ENCODE measurements around the gene RCN2. TPM values are rescaled to one million over a fixed set of nuclear protein-coding genes. Genes with fewer than 3 reads are reported as not detected.

RCN2 gene
- total RNA-seq, 1 experiment from 2014 or later = 48.1 TPM

DNA sequence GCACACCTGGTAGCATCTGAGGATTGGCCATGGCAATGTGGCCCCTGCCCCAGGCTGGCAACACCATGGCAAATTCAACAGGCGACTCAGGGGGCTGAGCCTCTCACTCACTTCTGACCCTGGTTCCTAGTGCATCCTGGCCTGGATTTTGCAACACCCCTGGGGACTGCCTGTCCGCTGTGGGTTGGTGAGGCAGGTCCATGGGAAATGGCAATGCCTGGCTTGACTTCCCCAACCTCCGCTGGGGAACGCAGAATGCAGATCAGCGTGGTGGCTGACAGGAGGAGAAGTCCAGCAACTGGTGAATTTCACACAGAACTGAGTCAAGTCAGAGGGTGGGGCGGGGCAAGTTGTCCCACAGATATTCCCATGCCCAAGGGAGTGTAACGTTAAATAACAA, 59.5 kb downstream of the RCN2 start:
- no TSS peak for BruUV-seq (replicated peaks)
- Mint-ChIP-seq H3K27me3 (ENCODE audit: insufficient read depth, unreplicated experiment) (no peaks in the 10 kb centered on the region), H3K4me3 (ENCODE audit: unreplicated experiment) (no peak overlapping the region), H3K36me3 (ENCODE audit: insufficient read depth, unreplicated experiment) (no peaks in the 10 kb centered on the region), H3K9me3 (ENCODE audit: unreplicated experiment) (no peaks in the 10 kb centered on the region), H3K4me1 (ENCODE audit: insufficient read depth, unreplicated experiment) (no peaks in the 10 kb centered on the region), H3K27ac (ENCODE audit: low read depth, unreplicated experiment) (no peak overlapping the region)
- TF ChIP-seq, protein P1, sequence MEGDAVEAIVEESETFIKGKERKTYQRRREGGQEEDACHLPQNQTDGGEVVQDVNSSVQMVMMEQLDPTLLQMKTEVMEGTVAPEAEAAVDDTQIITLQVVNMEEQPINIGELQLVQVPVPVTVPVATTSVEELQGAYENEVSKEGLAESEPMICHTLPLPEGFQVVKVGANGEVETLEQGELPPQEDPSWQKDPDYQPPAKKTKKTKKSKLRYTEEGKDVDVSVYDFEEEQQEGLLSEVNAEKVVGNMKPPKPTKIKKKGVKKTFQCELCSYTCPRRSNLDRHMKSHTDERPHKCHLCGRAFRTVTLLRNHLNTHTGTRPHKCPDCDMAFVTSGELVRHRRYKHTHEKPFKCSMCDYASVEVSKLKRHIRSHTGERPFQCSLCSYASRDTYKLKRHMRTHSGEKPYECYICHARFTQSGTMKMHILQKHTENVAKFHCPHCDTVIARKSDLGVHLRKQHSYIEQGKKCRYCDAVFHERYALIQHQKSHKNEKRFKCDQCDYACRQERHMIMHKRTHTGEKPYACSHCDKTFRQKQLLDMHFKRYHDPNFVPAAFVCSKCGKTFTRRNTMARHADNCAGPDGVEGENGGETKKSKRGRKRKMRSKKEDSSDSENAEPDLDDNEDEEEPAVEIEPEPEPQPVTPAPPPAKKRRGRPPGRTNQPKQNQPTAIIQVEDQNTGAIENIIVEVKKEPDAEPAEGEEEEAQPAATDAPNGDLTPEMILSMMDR (IDR thresholded peaks at IDR 0.05; ENCODE audit: unreplicated experiment) = no peak
- intact Hi-C loops (cut with micrococcal nuclease) = no loop called here
- DNase-seq (ENCODE audit: unreplicated experiment) = no peak
- ChIA-PET CTCF (no interaction called here), POLR2A (no interaction called here)

- H3K27ac Mint-ChIP-seq (ENCODE audit: low read depth, unreplicated experiment) = no peak overlapping the region
- no peak for DNase-seq (ENCODE audit: unreplicated experiment)
- H3K4me1 Mint-ChIP-seq (ENCODE audit: insufficient read depth, unreplicated experiment) = no peaks in the 10 kb centered on the region
- ChIA-PET POLR2A (no interaction called here), CTCF (no interaction called here)
- H3K9me3 Mint-ChIP-seq (ENCODE audit: unreplicated experiment) = no peaks in the 10 kb centered on the region
- H3K27me3 Mint-ChIP-seq (ENCODE audit: insufficient read depth, unreplicated experiment) = no peaks in the 10 kb centered on the region
- intact Hi-C loops (cut with micrococcal nuclease) = no loop called here
- H3K4me3 Mint-ChIP-seq (ENCODE audit: unreplicated experiment) = no peak overlapping the region
- no peaks in the 10 kb centered on the region for H3K36me3 Mint-ChIP-seq (ENCODE audit: insufficient read depth, unreplicated experiment)
- TF ChIP-seq, protein P1 (IDR thresholded peaks at IDR 0.05; ENCODE audit: unreplicated experiment) = no peak
- BruUV-seq (replicated peaks) = no TSS peak
Observed at GRCh38 chr15:76991741-76992645, 60.4 kb downstream of the RCN2 start.

GRCh38 chr15:76993114-76993725, 61.7 kb downstream of the RCN2 start:
- Mint-ChIP-seq H3K36me3 (ENCODE audit: insufficient read depth, unreplicated experiment) (no peaks in the 10 kb centered on the region), H3K4me3 (ENCODE audit: unreplicated experiment) (no peak overlapping the region), H3K27ac (ENCODE audit: low read depth, unreplicated experiment) (no peak overlapping the region), H3K27me3 (ENCODE audit: insufficient read depth, unreplicated experiment) (no peaks in the 10 kb centered on the region), H3K4me1 (ENCODE audit: insufficient read depth, unreplicated experiment) (no peaks in the 10 kb centered on the region), H3K9me3 (ENCODE audit: unreplicated experiment) (no peaks in the 10 kb centered on the region)
- DNase-seq (ENCODE audit: unreplicated experiment) = no peak
- TF ChIP-seq, protein P1 (IDR thresholded peaks at IDR 0.05; ENCODE audit: unreplicated experiment) = no peak
- POLR2A ChIA-PET = no interaction called here
- no TSS peak for BruUV-seq (replicated peaks)
- intact Hi-C loops (cut with micrococcal nuclease) = no loop called here
- CTCF ChIA-PET = interaction anchor here (0.6 kb wide), 1 partner anchor 18 kb away, joined by 4 read pairs; no protein-coding TSS in a partner anchor

DNA sequence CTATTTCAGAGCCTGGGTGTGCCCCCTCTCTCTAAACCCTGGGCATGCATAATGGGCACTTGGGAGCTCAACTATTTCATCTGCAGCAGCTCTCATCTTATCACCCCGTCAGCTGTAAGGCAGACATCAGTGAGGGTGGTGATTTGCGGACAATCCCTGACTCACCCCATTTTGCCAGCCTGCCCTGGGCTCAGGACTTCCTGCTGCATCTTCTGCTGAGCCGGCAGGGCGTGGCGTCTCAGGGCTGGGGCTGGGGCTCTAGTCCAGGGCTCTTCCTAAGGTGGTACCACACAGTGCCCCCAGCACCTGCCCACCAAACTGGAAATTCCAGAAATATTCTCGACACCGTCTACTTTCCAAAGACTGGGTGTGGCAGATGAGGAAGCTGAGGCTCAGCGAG, 62.5 kb downstream of the RCN2 start:
- TF ChIP-seq, protein P1 (IDR thresholded peaks at IDR 0.05; ENCODE audit: unreplicated experiment) = no peak
- Mint-ChIP-seq H3K4me3 (ENCODE audit: unreplicated experiment) (no peak overlapping the region), H3K4me1 (ENCODE audit: insufficient read depth, unreplicated experiment) (no peaks in the 10 kb centered on the region), H3K36me3 (ENCODE audit: insufficient read depth, unreplicated experiment) (no peaks in the 10 kb centered on the region), H3K27me3 (ENCODE audit: insufficient read depth, unreplicated experiment) (no peaks in the 10 kb centered on the region), H3K9me3 (ENCODE audit: unreplicated experiment) (no peaks in the 10 kb centered on the region), H3K27ac (ENCODE audit: low read depth, unreplicated experiment) (no peak overlapping the region)
- no TSS peak for BruUV-seq (replicated peaks)
- ChIA-PET CTCF (interaction anchor here (0.6 kb wide), 1 partner anchor 19 kb away, joined by 4 read pairs; no protein-coding TSS in a partner anchor), POLR2A (interaction anchor here (0.6 kb wide), 1 partner anchor 179 kb away, joined by 3 read pairs; no protein-coding TSS in a partner anchor)
- peak; percentile 21 for DNase-seq (ENCODE audit: unreplicated experiment)
- intact Hi-C loops (cut with micrococcal nuclease) = no loop called here

All from MCF 10A (cell line).